Endothelial cell of umbilical vein (primary cell): ENCODE data around the gene PRG2. TPM values are rescaled to one million over a fixed set of nuclear protein-coding genes. Genes with fewer than 3 reads are reported as not detected.

Source experiments
- BruUV-seq: library from RNA; stranded (reverse); fragments of 400-500 nt; replicated peaks from 2 replicates; lab custom pipeline; 2021; lab: Mats Ljungman, UMichigan
- CTCF ChIA-PET: fragments of 300-600, 350-600 bp; sonication (Branson Sonifier 250); formaldehyde crosslinking; loops from one replicate; lab custom pipeline; 2021; ENCODE audit warnings: antibody characterized with exemption, inconsistent platforms; lab: Charles Lee
- POLR2A ChIA-PET: fragments of 300-600, 350-600 bp; sonication (Branson Sonifier 250); formaldehyde crosslinking; loops from one replicate; lab custom pipeline; 2021; ENCODE audit warnings: antibody characterized with exemption, inconsistent platforms; lab: Charles Lee
- DNase-seq: peaks from one replicate; pipeline ENCODE4 v3.0.0-alpha.2; 2011; ENCODE audit warnings: low read depth, low spot score
- FAIRE-seq: peaks from 2 replicates; lab custom pipeline; 2011; peaks lifted over from hg19 to GRCh38; lab: Jason Lieb, UNC
- H2AFZ ChIP-seq: 2 replicates; pipeline ENCODE4 v1.6.0; 2012; ENCODE audit warnings: low read depth, low read length, control low read depth, inconsistent platforms
- H3K27ac ChIP-seq: 2 replicates; pipeline ENCODE4 v1.5.1; 2011; ENCODE audit warnings: low read depth, mild to moderate bottlenecking, control low read depth, low read length, moderate library complexity; ENCODE audit not compliant: insufficient read depth
- H3K27me3 ChIP-seq, 2 experiments: 2 replicates each; pipeline versions ENCODE4 v1.6.0 to v1.6.1; 2011; ENCODE audit warnings: low read length in 2 of 2, mixed read lengths in 1 of 2; ENCODE audit not compliant: control insufficient read depth in 2 of 2, insufficient read depth in 2 of 2
- H3K36me3 ChIP-seq, 2 experiments: 2 replicates in 1 of 2; 3 replicates in 1 of 2; pipeline ENCODE4 v1.5.1; 2011; ENCODE audit warnings: low read length in 2 of 2, mild to moderate bottlenecking in 1 of 2, moderate library complexity in 1 of 2; ENCODE audit not compliant: control insufficient read depth in 2 of 2, insufficient read depth in 2 of 2; ENCODE audit errors: extremely low read depth in 1 of 2
- H3K4me1 ChIP-seq: 3 replicates; pipeline ENCODE4 v1.5.1; 2011; ENCODE audit warnings: mild to moderate bottlenecking, low read length; ENCODE audit not compliant: control insufficient read depth, insufficient read depth; ENCODE audit errors: extremely low read depth
- H3K4me2 ChIP-seq: 2 replicates; pipeline ENCODE4 v1.6.1; 2011; ENCODE audit warnings: low read length, control low read depth, mixed read lengths; ENCODE audit not compliant: insufficient read depth
- H3K4me3 ChIP-seq, 3 experiments: fragments of 200-600 bp in 1 of 3; sonication (generic), shearing (Covaris generic) in 1 of 3; replicated peaks in 1 of 3; 2 replicates each; pipeline ENCODE4 v1.5.1; 2011 to 2016; ENCODE audit warnings: control low read depth in 3 of 3, low read length in 3 of 3, mild to moderate bottlenecking in 2 of 3, inconsistent platforms in 1 of 3, low read depth in 1 of 3, moderate library complexity in 1 of 3; ENCODE audit not compliant: insufficient read depth in 1 of 3
- H3K79me2 ChIP-seq: 2 replicates; pipeline ENCODE4 v1.6.0; 2012; ENCODE audit warnings: low read length, inconsistent platforms; ENCODE audit not compliant: control insufficient read depth, insufficient read depth
- H3K9ac ChIP-seq: replicated peaks from 2 replicates; pipeline ENCODE3; 2011; ENCODE audit warnings: low read length, control low read depth; ENCODE audit not compliant: insufficient read depth; ENCODE audit errors: extremely low read depth
- H3K9me1 ChIP-seq: replicated peaks from 3 replicates; pipeline ENCODE4 v1.6.0; 2011; ENCODE audit warnings: mild to moderate bottlenecking, low read length; ENCODE audit not compliant: control insufficient read depth, insufficient read depth; ENCODE audit errors: extremely low read depth
- H3K9me3 ChIP-seq: replicated peaks from 2 replicates; pipeline ENCODE4 v1.5.1; 2012; ENCODE audit warnings: low read length, inconsistent platforms; ENCODE audit not compliant: control insufficient read depth, insufficient read depth
- H4K20me1 ChIP-seq: replicated peaks from 2 replicates; pipeline ENCODE3; 2011; ENCODE audit warnings: mild to moderate bottlenecking, low read length; ENCODE audit not compliant: control insufficient read depth, insufficient read depth; ENCODE audit errors: extremely low read depth
- CTCF ChIP-seq, 2 donors: IDR thresholded peaks; 1 replicate in 1 of 2; 2 replicates in 1 of 2; pipeline ENCODE4 v1.5.1; 2011; ENCODE audit warnings: low read length in 2 of 2, mild to moderate bottlenecking in 2 of 2, moderate library complexity in 2 of 2, control low read depth in 1 of 2, inconsistent platforms in 1 of 2, low read depth in 1 of 2; ENCODE audit not compliant: insufficient read depth in 1 of 2; ENCODE audit errors: extremely low read depth in 1 of 2
- EZH2 ChIP-seq: IDR thresholded peaks from 2 replicates; pipeline ENCODE4 v1.6.1; 2012; ENCODE audit warnings: borderline replicate concordance, low read depth, mild to moderate bottlenecking, moderate library complexity, low read length, inconsistent platforms; ENCODE audit not compliant: severe bottlenecking
- FOS ChIP-seq: IDR thresholded peaks from 2 replicates; pipeline ENCODE4 v1.6.1; 2011; ENCODE audit warnings: mild to moderate bottlenecking, low read length, moderate library complexity, borderline replicate concordance; ENCODE audit not compliant: insufficient read depth
- GATA2 ChIP-seq: IDR thresholded peaks from 2 replicates; pipeline ENCODE4 v1.7.0; 2011; ENCODE audit warnings: low read depth, mild to moderate bottlenecking, moderate library complexity, mixed read lengths, low read length; ENCODE audit not compliant: insufficient read length, insufficient read depth
- JUN ChIP-seq: IDR thresholded peaks from 2 replicates; pipeline ENCODE4 v1.6.1; 2011; ENCODE audit warnings: borderline replicate concordance, low read depth; ENCODE audit not compliant: insufficient read length, insufficient read depth
- MYC ChIP-seq: IDR thresholded peaks from one replicate; pipeline ENCODE4 v1.6.1; 2011; ENCODE audit warnings: mild to moderate bottlenecking, low read depth, low read length
- POLR2A ChIP-seq: IDR thresholded peaks from 2 replicates; pipeline ENCODE4 v1.6.1; 2012; ENCODE audit warnings: low read depth, mild to moderate bottlenecking, control low read depth, low read length
- POLR2AphosphoS5 ChIP-seq: IDR thresholded peaks from 2 replicates; pipeline ENCODE4 v1.6.1; 2012; ENCODE audit warnings: low read depth, mild to moderate bottlenecking, control low read depth, low read length, moderate library complexity; ENCODE audit not compliant: insufficient read depth
- dilution Hi-C: fragments of 300-500 bp; cut with MboI; formaldehyde crosslinking; loops from one replicate; pipeline ENCODE4 v1.15.0; 2019; ENCODE audit warnings: low sequenced_read_pairs; ENCODE audit not compliant: extremely low pct_ligation_motif_present
- intact Hi-C: fragments of 100-400 bp; cut with micrococcal nuclease; formaldehyde crosslinking; loops from one replicate; pipeline ENCODE4 v1.10.0; 2022
- polyA plus RNA-seq, 4 experiments: library from polyadenylated mRNA; depleted of rRNA in 3 of 4; stranded (reverse) in 3 of 4; unstranded in 1 of 4; fragments of >200 nt; gene quantifications; 2 replicates each; pipeline versions ENCODE4 v1.2.1 to v1.2.3, GENCODE V29; 2011 to 2012; ENCODE audit warnings: missing spikeins in 1 of 4
- total RNA-seq: library from RNA; stranded (reverse); gene quantifications from 2 replicates; pipeline ENCODE4 v1.2.3, GENCODE V29; 2021
- TF ChIP-seq, protein P1 (sequence below): IDR thresholded peaks from 2 replicates; pipeline ENCODE4 v1.6.1; 2011; ENCODE audit not compliant: insufficient read depth, insufficient read length

PRG2 gene
- total and polyA plus RNA-seq, 2 donors (not counting 3 experiments of a cell fraction or from before 2014, with no cell fraction given): 0.08 to 0.55 TPM

- Histone ChIP-seq H3K4me1 (peaks cover 26% of the 10 kb centered on the region), H3K4me3 (no peak overlapping the region), H3K9me3 (no peaks in the 10 kb centered on the region), H3K4me2 (peak overlapping the region; percentile 65), H3K36me3 (peaks cover 3 to 12% of the 10 kb centered on the region in 2 experiments), H3K27ac (peak overlapping the region; percentile 84), H3K79me2 (no peaks in the 10 kb centered on the region), H3K27me3 (no peaks in the 10 kb centered on the region), H4K20me1 (no peaks in the 10 kb centered on the region), H3K9me1 (no peaks in the 10 kb centered on the region), H2AFZ (no peak overlapping the region), H3K9ac (peak overlapping the region; percentile 17)
- TSS peak; percentile 97 for BruUV-seq
- intact Hi-C loops (loop anchor here (5.0 kb wide), 2 partner anchors 50 to 60 kb away; no protein-coding TSS in a partner anchor), dilution Hi-C loops (no loop called here)
- ChIA-PET POLR2A (interaction anchor here (1.0 to 1.7 kb wide), 2 partner anchors 17 to 234 kb away, joined by 3 to 7 read pairs; no protein-coding TSS in a partner anchor), CTCF (interaction anchor here (0.7 to 2.0 kb wide), 6 partner anchors 18 to 86 kb away, joined by 3 to 9 read pairs (median 6); partner anchors contain the start of gene SLC43A3)
- no peak for DNase-seq
- FAIRE-seq: no peak
- no peak for TF ChIP-seq EZH2
- TF ChIP-seq GATA2: peak; percentile 64
Measured at GRCh38 chr11:57407010-57407920, 16.8 kb upstream of the PRG2 start.

- intact Hi-C loops (loop anchor here (1.0 to 5.0 kb wide), 3 partner anchors 18 to 59 kb away; no protein-coding TSS in a partner anchor), dilution Hi-C loops (no loop called here)
- Histone ChIP-seq H3K9ac (no peak overlapping the region), H3K36me3 (peaks cover 3 to 12% of the 10 kb centered on the region in 2 experiments), H3K9me3 (no peaks in the 10 kb centered on the region), H3K27ac (peak overlapping the region; percentile 84), H4K20me1 (no peaks in the 10 kb centered on the region), H3K4me1 (peaks cover 26% of the 10 kb centered on the region), H2AFZ (no peak overlapping the region), H3K4me3 (no peak overlapping the region), H3K27me3 (no peaks in the 10 kb centered on the region), H3K9me1 (no peaks in the 10 kb centered on the region), H3K4me2 (peak overlapping the region; percentile 65), H3K79me2 (no peaks in the 10 kb centered on the region)
- ChIA-PET POLR2A (interaction anchor here (1.0 to 1.7 kb wide), 2 partner anchors 18 to 235 kb away, joined by 3 to 7 read pairs; no protein-coding TSS in a partner anchor), CTCF (interaction anchor here (0.7 to 2.0 kb wide), 9 partner anchors 18 to 87 kb away, joined by 3 to 9 read pairs (median 5); partner anchors contain the start of genes RTN4RL2 and SLC43A3)
- no TSS peak for BruUV-seq
- peak; percentile 100 for FAIRE-seq
- TF ChIP-seq MYC (peak; percentile 68), FOS (peak; percentile 94), CTCF (IDR thresholded peaks at IDR 0.05; ENCODE audit: extremely low read depth in 1 of 2, insufficient read depth in 1 of 2, low read depth in 1 of 2, low read length in 2 of 2) (no peak), JUN (peak; percentile 60), POLR2AphosphoS5 (peak; percentile 86), POLR2A (peak; percentile 28), EZH2 (no peak), GATA2 (peak; percentile 83)
- TF ChIP-seq, protein P1, sequence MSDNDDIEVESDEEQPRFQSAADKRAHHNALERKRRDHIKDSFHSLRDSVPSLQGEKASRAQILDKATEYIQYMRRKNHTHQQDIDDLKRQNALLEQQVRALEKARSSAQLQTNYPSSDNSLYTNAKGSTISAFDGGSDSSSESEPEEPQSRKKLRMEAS: peak; percentile 59
- DNase-seq: peak; percentile 90
Measured at GRCh38 chr11:57406337-57406904, 16.0 kb upstream of the PRG2 start.
